Nephron progenitor cell (in vitro differentiated cells): ENCODE results near the gene MUC12.
"Not testable (repeated sequence)": the region's sequence is repeated elsewhere in the genome, so short reads cannot be mapped to it uniquely, and the experiment has no call there.

Experiments
- DNase-seq: peaks from one replicate; pipeline ENCODE4 v3.0.0; 2021
- H3K27ac Mint-ChIP-seq: 2 replicates; pipeline ENCODE4 v1.8.0; 2021; ENCODE audit warnings: mild to moderate bottlenecking, moderate library complexity, mixed read lengths
- H3K27me3 Mint-ChIP-seq: 2 replicates; pipeline ENCODE4 v1.8.0; 2021; ENCODE audit warnings: mild to moderate bottlenecking, low read depth, mixed read lengths; ENCODE audit not compliant: poor library complexity
- H3K36me3 Mint-ChIP-seq: 2 replicates; pipeline ENCODE4 v1.8.0; 2021; ENCODE audit warnings: low read depth, mixed read lengths
- H3K4me1 Mint-ChIP-seq: 2 replicates; pipeline ENCODE4 v1.8.0; 2021; ENCODE audit warnings: mixed read lengths
- H3K4me3 Mint-ChIP-seq: 2 replicates; pipeline ENCODE4 v1.8.0; 2021; ENCODE audit warnings: mild to moderate bottlenecking, moderate library complexity, mixed read lengths
- H3K9me3 Mint-ChIP-seq: 2 replicates; pipeline ENCODE4 v1.8.0; 2021; ENCODE audit warnings: mild to moderate bottlenecking, moderate library complexity, mixed read lengths
- CTCF ChIP-seq: fragments of 200-600 bp; sonication (generic); IDR thresholded peaks from 2 replicates; pipeline ENCODE4 v1.5.0; 2021; ENCODE audit warnings: antibody characterized with exemption

The MUC12 gene

GRCh38 chr7:100983451-100984187 lies 14.3 kb downstream of the MUC12 start:
- H3K27me3 Mint-ChIP-seq, result peaks cover 33% of the 10 kb centered on the region
- peaks cover 5% of the 10 kb centered on the region for H3K4me1 Mint-ChIP-seq
- H3K27ac Mint-ChIP-seq, result no peak overlapping the region
- H3K4me3 Mint-ChIP-seq, result no peak overlapping the region
- H3K9me3 Mint-ChIP-seq, result no peaks in the 10 kb centered on the region
- no peaks in the 10 kb centered on the region for H3K36me3 Mint-ChIP-seq
- no peak for TF ChIP-seq CTCF
- DNase-seq, result no peak

GRCh38 chr7:100984241-100984918 lies 15.0 kb downstream of the MUC12 start:
- not testable (repeated sequence) for DNase-seq, H3K4me1 Mint-ChIP-seq, H3K4me3 Mint-ChIP-seq, H3K36me3 Mint-ChIP-seq, H3K9me3 Mint-ChIP-seq, H3K27ac Mint-ChIP-seq
- H3K27me3 Mint-ChIP-seq, result peaks cover 36% of the 10 kb centered on the region

DNA sequence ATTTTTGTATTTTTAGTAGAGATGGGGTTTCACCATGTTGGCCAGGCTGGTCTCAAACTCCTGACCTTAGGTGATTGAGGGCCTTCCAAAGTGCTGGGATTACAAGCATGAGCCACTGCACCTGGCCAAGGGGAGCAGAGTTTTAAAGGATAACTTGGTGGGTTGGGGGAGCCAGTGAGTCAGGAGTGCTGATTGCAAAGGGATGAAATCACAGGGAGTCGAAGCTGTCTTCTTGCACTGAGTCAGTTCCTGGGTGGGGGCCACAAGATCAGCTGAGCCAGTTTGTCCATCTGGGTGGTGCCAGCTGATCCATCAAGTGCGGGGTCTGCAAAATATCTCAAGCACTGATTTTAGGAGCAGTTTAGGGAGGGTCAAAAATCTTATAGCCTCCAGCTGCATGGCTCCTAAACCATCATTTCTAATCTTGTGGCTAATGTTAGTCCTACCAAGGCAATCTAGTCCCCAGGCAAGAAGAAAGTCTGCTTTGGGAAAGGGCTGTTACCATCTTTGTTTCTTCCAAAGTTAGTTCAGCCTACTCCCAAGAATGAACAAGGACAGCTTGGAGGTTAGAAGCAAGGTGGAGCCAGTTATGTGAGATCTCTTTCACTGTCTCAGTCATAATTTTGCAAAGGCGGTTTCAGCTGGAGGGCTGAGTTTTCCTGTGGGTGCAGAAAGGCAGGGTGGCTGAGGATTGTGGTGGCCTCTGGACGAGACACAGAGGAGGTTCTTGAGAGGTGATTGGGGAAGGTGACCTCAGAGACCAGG lies 15.8 kb downstream of the MUC12 start:
- H3K9me3 Mint-ChIP-seq, H3K4me3 Mint-ChIP-seq, DNase-seq, H3K4me1 Mint-ChIP-seq, H3K27ac Mint-ChIP-seq, H3K36me3 Mint-ChIP-seq: not testable (repeated sequence)
- peaks cover 29% of the 10 kb centered on the region for H3K27me3 Mint-ChIP-seq

GRCh38 chr7:100991631-100992030 lies 22.3 kb downstream of the MUC12 start:
- Mint-ChIP-seq H3K4me3 (no peak overlapping the region), H3K27me3 (peaks cover 6% of the 10 kb centered on the region), H3K27ac (no peak overlapping the region), H3K9me3 (peaks cover 8% of the 10 kb centered on the region), H3K36me3 (no peaks in the 10 kb centered on the region), H3K4me1 (peaks cover 7% of the 10 kb centered on the region)
- DNase-seq, result no peak
- TF ChIP-seq CTCF, result no peak

DNA sequence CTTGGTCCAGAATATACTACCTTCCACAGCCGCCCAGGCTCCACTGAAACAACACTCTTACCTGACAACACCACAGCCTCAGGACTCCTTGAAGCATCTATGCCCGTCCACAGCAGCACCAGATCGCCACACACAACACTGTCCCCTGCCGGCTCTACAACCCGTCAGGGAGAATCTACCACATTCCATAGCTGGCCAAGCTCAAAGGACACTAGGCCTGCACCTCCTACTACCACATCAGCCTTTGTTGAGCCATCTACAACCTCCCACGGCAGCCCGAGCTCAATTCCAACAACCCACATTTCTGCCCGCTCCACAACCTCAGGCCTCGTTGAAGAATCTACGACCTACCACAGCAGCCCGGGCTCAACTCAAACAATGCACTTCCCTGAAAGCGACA lies 22.9 kb downstream of the MUC12 start:
- not testable (repeated sequence) for H3K4me1 Mint-ChIP-seq, H3K27me3 Mint-ChIP-seq, H3K36me3 Mint-ChIP-seq, H3K9me3 Mint-ChIP-seq, DNase-seq, H3K4me3 Mint-ChIP-seq, H3K27ac Mint-ChIP-seq

DNA sequence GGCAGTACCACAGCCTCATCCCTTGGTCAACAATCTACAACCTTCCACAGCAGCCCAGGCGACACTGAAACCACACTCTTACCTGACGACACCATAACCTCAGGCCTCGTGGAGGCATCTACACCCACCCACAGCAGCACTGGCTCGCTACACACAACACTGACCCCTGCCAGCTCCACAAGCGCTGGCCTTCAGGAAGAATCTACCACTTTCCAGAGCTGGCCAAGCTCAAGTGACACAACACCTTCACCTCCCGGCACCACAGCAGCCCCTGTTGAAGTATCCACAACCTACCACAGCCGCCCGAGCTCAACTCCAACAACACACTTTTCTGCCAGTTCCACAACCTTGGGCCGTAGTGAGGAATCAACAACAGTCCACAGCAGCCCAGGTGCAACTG lies 25.3 kb downstream of the MUC12 start:
- not testable (repeated sequence) for H3K36me3 Mint-ChIP-seq

DNA sequence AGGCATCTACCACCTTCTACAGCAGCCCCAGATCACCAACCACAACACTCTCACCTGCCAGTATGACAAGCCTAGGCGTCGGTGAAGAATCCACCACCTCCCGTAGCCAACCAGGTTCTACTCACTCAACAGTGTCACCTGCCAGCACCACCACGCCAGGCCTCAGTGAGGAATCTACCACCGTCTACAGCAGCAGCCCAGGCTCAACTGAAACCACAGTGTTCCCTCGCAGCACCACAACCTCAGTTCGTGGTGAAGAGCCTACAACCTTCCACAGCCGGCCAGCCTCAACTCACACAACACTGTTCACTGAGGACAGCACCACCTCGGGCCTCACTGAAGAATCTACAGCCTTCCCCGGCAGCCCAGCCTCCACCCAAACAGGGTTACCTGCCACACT lies 29.2 kb downstream of the MUC12 start:
- H3K4me3 Mint-ChIP-seq, H3K27me3 Mint-ChIP-seq, H3K27ac Mint-ChIP-seq, H3K4me1 Mint-ChIP-seq, H3K36me3 Mint-ChIP-seq, DNase-seq: not testable (repeated sequence)
- peaks cover 23% of the 10 kb centered on the region for H3K9me3 Mint-ChIP-seq

More for the DNA sequence above, 25.3 kb downstream of the MUC12 start:
- not testable (repeated sequence) for DNase-seq, H3K4me3 Mint-ChIP-seq, H3K27ac Mint-ChIP-seq, H3K27me3 Mint-ChIP-seq, H3K4me1 Mint-ChIP-seq
- peaks cover 11% of the 10 kb centered on the region for H3K9me3 Mint-ChIP-seq

DNA sequence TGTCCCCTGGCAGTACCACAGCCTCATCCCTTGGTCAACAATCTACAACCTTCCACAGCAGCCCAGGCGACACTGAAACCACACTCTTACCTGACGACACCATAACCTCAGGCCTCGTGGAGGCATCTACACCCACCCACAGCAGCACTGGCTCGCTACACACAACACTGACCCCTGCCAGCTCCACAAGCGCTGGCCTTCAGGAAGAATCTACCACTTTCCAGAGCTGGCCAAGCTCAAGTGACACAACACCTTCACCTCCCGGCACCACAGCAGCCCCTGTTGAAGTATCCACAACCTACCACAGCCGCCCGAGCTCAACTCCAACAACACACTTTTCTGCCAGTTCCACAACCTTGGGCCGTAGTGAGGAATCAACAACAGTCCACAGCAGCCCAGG lies 30.0 kb downstream of the MUC12 start:
- not testable (repeated sequence) for H3K27me3 Mint-ChIP-seq, DNase-seq, H3K27ac Mint-ChIP-seq, H3K4me1 Mint-ChIP-seq, H3K4me3 Mint-ChIP-seq, H3K36me3 Mint-ChIP-seq
- peaks cover 23% of the 10 kb centered on the region for H3K9me3 Mint-ChIP-seq

GRCh38 chr7:101000025-101000424 lies 30.7 kb downstream of the MUC12 start:
- H3K9me3 Mint-ChIP-seq, result peaks cover 23% of the 10 kb centered on the region
- not testable (repeated sequence) for H3K4me3 Mint-ChIP-seq, H3K27me3 Mint-ChIP-seq, H3K27ac Mint-ChIP-seq, H3K4me1 Mint-ChIP-seq, DNase-seq, H3K36me3 Mint-ChIP-seq

DNA sequence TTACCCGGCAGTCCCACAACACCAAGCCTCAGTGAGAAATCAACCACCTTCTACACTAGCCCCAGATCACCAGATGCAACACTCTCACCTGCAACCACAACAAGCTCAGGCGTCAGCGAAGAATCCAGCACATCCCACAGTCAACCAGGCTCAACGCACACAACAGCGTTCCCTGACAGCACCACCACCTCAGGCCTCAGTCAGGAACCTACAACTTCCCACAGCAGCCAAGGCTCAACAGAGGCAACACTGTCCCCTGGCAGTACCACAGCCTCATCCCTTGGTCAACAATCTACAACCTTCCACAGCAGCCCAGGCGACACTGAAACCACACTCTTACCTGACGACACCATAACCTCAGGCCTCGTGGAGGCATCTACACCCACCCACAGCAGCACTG lies 33.0 kb downstream of the MUC12 start:
- not testable (repeated sequence) for H3K36me3 Mint-ChIP-seq, H3K27ac Mint-ChIP-seq, DNase-seq, H3K27me3 Mint-ChIP-seq, H3K4me3 Mint-ChIP-seq, H3K4me1 Mint-ChIP-seq
- peaks cover 16% of the 10 kb centered on the region for H3K9me3 Mint-ChIP-seq

GRCh38 chr7:101007361-101007760 lies 38.0 kb downstream of the MUC12 start:
- H3K27ac Mint-ChIP-seq, H3K9me3 Mint-ChIP-seq, H3K36me3 Mint-ChIP-seq, H3K4me1 Mint-ChIP-seq, H3K4me3 Mint-ChIP-seq, DNase-seq: not testable (repeated sequence)
- H3K27me3 Mint-ChIP-seq, result peaks cover 29% of the 10 kb centered on the region
